Spleen (tissue), 7 donors: ENCODE data around the gene ADAM8.

Source experiments
- POLR2A ChIP-seq, 3 donors: fragments of 450-650 bp; IDR thresholded peaks; one replicate each; pipeline ENCODE4 v1.5.1; 2017; ENCODE audit warnings: antibody characterized with exemption in 3 of 3, mild to moderate bottlenecking in 1 of 3
- TF ChIP-seq, protein P1 (sequence below), 11 experiments: fragments of 200-600 bp in 7 of 11; fragments of 450-650 bp in 4 of 11; sonication (generic) in 4 of 11; IDR thresholded peaks in 8 of 11; conservative IDR thresholded peaks in 3 of 11; 1 replicate in 7 of 11; 2 replicates in 4 of 11; pipeline versions ENCODE4 v1.4.0 to v1.8.0; 2016 to 2021; ENCODE audit warnings: antibody characterized with exemption in 11 of 11, inconsistent platforms in 4 of 11, mild to moderate bottlenecking in 1 of 11
- donor health status: DM: no; HTN: no; CAD: no; lungs with moderate emphysema.
- donor health status: DM: no; HTN: no; CAD: no.
- donor health status: DM: no; HTN: no; CAD: no.

DNA sequence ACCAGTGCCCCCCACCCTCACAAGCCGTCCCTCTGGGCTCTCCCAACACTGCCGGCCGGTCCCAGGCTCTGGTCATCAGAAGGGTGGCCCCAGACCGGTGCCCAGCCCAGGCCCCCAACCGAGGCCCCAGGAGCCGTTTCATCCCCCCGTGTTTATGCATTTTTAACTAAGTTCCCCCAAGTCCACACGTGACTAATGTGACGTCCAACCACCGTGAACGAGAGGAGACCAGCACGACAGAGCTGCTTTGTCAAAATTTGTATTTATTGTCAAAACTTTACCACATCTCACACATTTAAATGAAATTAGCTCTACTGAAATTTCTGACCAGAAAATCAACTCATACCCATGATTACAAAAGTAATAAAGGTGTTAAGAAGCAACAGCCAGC, 30.4 kb downstream of the ADAM8 start:
- TF ChIP-seq, protein P1, sequence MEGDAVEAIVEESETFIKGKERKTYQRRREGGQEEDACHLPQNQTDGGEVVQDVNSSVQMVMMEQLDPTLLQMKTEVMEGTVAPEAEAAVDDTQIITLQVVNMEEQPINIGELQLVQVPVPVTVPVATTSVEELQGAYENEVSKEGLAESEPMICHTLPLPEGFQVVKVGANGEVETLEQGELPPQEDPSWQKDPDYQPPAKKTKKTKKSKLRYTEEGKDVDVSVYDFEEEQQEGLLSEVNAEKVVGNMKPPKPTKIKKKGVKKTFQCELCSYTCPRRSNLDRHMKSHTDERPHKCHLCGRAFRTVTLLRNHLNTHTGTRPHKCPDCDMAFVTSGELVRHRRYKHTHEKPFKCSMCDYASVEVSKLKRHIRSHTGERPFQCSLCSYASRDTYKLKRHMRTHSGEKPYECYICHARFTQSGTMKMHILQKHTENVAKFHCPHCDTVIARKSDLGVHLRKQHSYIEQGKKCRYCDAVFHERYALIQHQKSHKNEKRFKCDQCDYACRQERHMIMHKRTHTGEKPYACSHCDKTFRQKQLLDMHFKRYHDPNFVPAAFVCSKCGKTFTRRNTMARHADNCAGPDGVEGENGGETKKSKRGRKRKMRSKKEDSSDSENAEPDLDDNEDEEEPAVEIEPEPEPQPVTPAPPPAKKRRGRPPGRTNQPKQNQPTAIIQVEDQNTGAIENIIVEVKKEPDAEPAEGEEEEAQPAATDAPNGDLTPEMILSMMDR (IDR thresholded peaks at IDR 0.05 in 8 of 11, conservative IDR thresholded peaks at IDR 0.05 in 3 of 11), result no peak
- no peak for TF ChIP-seq POLR2A (IDR thresholded peaks at IDR 0.05)
